Fibroblast of skin of right biceps (primary cell): ENCODE measurements around the gene ZNF385B.
A peak's percentile ranks its signal among the peaks of the same experiment; 100 is the strongest.

Experiments used
- DNase-seq: peaks from one replicate; pipeline ENCODE4 v3.0.0-alpha.2; 2013

ZNF385B gene

GRCh38 chr2:179432751-179433150, 428.7 kb downstream of the ZNF385B start:
- DNase-seq: no peak

GRCh38 chr2:179429597-179429996, 431.8 kb downstream of the ZNF385B start:
- DNase-seq: no peak

- no peak for DNase-seq
These were observed 432.3 kb downstream of the ZNF385B start for GRCh38 chr2:179429060-179429471.

- no peak for DNase-seq
These were observed 432.8 kb downstream of the ZNF385B start for GRCh38 chr2:179428649-179429048.

- no peak for DNase-seq
These were observed 434.3 kb downstream of the ZNF385B start for GRCh38 chr2:179427065-179427464.

GRCh38 chr2:179424571-179424970, 436.8 kb downstream of the ZNF385B start:
- DNase-seq: no peak

GRCh38 chr2:179422037-179422643, 439.3 kb downstream of the ZNF385B start:
- peak; percentile 64 for DNase-seq

- no peak for DNase-seq
These were observed 443.9 kb downstream of the ZNF385B start for GRCh38 chr2:179417436-179417949.

- peak; percentile 34 for DNase-seq
These were observed 449.3 kb downstream of the ZNF385B start for GRCh38 chr2:179412112-179412511.

- DNase-seq: peak; percentile 58
These were observed 450.7 kb downstream of the ZNF385B start for GRCh38 chr2:179410552-179411356.

- DNase-seq: no peak
These were observed 457.8 kb downstream of the ZNF385B start for GRCh38 chr2:179403624-179404023.

GRCh38 chr2:179393481-179393880, 467.9 kb downstream of the ZNF385B start:
- DNase-seq: peak; percentile 33
